Activated naive CD8-positive, alpha-beta T cell treated with anti-CD3 and anti-CD28 coated beads, Interleukin-2, amount 50 U/mL, for 24 hours (primary cell): Measurements from ENCODE around the gene SND1.

Experiments used
- ATAC-seq: fragments of 150-1000 bp; cut with Tn5 transposase; one replicate; pipeline ENCODE4 v1.10.0; 2021
- DNase-seq: peaks from one replicate; pipeline ENCODE4 v3.0.0; 2021
- H3K27ac Mint-ChIP-seq: one replicate; pipeline ENCODE4 v1.8.0; 2021; ENCODE audit warnings: mild to moderate bottlenecking, mixed read lengths
- H3K27me3 Mint-ChIP-seq: one replicate; pipeline ENCODE4 v1.8.0; 2021; ENCODE audit warnings: mixed read lengths
- H3K36me3 Mint-ChIP-seq: one replicate; pipeline ENCODE4 v1.8.0; 2021; ENCODE audit warnings: low read depth, mixed read lengths
- H3K4me1 Mint-ChIP-seq: one replicate; pipeline ENCODE4 v1.8.0; 2021; ENCODE audit warnings: mixed read lengths
- H3K4me3 Mint-ChIP-seq: one replicate; pipeline ENCODE4 v1.8.0; 2021; ENCODE audit warnings: mild to moderate bottlenecking, moderate library complexity, mixed read lengths
- H3K9me3 Mint-ChIP-seq: one replicate; pipeline ENCODE4 v1.8.0; 2021; ENCODE audit warnings: mixed read lengths

SND1 gene

DNA sequence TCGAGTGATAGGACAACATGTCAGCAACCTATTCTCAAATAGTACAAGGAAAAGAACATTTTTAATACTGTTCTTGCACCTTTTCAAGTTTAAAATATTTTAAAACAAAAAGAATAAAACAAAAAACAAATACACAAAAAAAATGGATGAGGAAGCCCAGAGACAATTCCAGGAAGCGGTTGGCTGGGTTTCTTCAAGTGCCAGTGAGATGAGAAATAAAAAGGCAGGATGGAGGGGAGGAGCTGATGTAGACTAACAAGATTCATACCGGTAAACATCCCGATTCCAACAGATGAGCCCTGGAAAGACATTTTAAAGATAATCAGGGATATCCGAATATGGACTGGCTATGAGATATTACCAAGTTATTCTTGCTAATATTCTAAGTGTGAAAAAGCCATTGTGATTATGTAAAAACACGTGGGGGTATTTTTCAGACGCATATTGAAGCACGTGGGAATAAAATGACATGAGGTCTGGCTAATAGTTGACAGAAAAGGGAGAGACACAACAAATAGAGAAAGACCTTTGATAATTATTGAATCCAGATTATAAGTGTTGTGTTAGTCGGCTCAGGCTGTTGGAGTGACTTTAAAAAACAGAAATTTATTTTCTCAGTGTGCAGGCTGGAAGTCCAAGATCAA, 480.6 kb downstream of the SND1 start:
- peaks cover 4% of the 10 kb centered on the region for H3K36me3 Mint-ChIP-seq
- H3K9me3 Mint-ChIP-seq = no peaks in the 10 kb centered on the region
- no peak overlapping the region for H3K4me3 Mint-ChIP-seq
- H3K27ac Mint-ChIP-seq = no peak overlapping the region
- ATAC-seq (no peak), DNase-seq (no peak)
- peaks cover 26% of the 10 kb centered on the region for H3K27me3 Mint-ChIP-seq
- peaks cover 20% of the 10 kb centered on the region for H3K4me1 Mint-ChIP-seq

DNA sequence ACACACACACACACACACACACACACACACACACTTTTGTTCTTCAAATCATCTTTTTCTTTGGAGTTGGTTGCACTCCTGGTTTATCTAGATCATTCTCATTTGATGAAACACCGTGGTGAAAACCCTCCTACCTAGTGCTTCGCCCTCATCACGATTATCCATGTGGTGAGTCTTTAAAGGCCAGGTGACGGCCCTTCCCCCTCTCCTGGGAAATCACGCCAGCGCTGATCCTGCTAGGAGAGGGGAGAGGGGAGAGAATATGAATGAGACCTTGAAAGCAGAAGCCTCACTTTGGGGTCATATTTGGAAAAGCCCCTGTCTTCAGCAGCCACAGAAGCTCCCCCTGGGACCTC, 483.1 kb downstream of the SND1 start:
- Mint-ChIP-seq H3K36me3 (peaks cover 4% of the 10 kb centered on the region), H3K27ac (no peak overlapping the region)

DNA sequence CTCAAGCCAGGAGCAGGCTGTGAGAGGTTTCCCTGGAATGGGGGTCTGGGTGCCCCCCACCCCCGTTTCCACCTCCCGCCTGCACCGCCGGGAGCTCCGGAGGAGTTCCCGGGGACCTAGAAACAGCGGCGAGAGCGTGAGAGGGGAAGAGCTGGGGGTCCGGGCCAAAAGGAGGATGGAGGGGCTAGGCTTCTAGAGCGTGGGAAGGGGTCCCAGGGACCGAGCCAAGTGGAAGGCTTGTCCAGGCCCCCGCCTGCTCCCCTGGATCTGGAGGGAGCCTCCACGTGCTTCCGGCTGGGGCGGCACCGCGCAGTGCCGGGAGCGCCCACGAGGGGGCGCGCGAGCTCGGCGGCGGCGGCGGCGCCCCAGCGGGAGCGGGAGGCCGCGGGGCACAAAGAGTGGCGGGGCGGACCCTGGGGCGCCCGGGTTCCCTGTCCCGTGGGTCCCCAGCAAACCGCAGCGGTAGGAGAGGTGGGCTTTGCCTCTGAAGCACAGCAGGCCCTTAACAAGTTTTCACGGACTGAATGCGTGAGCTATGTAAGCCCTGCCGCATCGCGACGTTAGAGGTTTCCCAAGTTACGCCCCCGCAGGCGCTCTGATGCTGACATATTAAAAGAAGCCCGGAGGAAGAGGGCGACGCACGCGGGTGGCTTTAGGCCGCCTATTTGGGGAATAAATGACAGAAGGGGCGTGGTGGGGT, 483.7 kb downstream of the SND1 start:
- peaks cover 33% of the 10 kb centered on the region for H3K27me3 Mint-ChIP-seq
- DNase-seq (peak; percentile 79), ATAC-seq (peak; percentile 90)
- H3K9me3 Mint-ChIP-seq = no peaks in the 10 kb centered on the region
- peak overlapping the region; percentile 71 for H3K4me3 Mint-ChIP-seq
- H3K36me3 Mint-ChIP-seq = peaks cover 4% of the 10 kb centered on the region
- H3K4me1 Mint-ChIP-seq = peaks cover 21% of the 10 kb centered on the region
- H3K27ac Mint-ChIP-seq = no peak overlapping the region

More for the DNA sequence above, 483.1 kb downstream of the SND1 start:
- H3K4me3 Mint-ChIP-seq = peak overlapping the region; percentile 52
- no peaks in the 10 kb centered on the region for H3K9me3 Mint-ChIP-seq
- peaks cover 33% of the 10 kb centered on the region for H3K27me3 Mint-ChIP-seq
- DNase-seq = no peak
- peaks cover 21% of the 10 kb centered on the region for H3K4me1 Mint-ChIP-seq
- ATAC-seq = no peak

DNA sequence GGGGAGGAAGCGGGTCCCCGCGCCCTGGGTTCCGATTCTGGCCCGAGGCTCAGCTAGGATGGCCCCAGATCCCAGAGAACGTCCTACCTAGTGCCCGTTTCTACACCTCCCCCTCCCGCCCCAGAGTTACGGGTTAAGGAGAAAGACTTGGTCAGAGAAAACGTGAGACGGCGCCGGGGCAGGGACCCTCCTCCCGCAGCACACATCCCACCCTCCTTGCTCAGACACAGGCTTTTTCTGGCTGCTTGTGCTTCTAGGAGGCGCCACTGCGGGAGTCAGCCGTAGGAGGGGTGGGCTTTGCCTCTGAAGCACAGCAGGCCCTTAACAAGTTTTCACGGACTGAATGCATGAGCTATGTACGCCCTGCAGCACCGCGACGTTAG, 484.2 kb downstream of the SND1 start:
- H3K9me3 Mint-ChIP-seq = no peaks in the 10 kb centered on the region
- H3K4me3 Mint-ChIP-seq = peak overlapping the region; percentile 71
- H3K4me1 Mint-ChIP-seq = peaks cover 21% of the 10 kb centered on the region
- peaks cover 4% of the 10 kb centered on the region for H3K36me3 Mint-ChIP-seq
- DNase-seq (no peak), ATAC-seq (no peak)
- H3K27me3 Mint-ChIP-seq = peaks cover 33% of the 10 kb centered on the region
- H3K27ac Mint-ChIP-seq = no peak overlapping the region

DNA sequence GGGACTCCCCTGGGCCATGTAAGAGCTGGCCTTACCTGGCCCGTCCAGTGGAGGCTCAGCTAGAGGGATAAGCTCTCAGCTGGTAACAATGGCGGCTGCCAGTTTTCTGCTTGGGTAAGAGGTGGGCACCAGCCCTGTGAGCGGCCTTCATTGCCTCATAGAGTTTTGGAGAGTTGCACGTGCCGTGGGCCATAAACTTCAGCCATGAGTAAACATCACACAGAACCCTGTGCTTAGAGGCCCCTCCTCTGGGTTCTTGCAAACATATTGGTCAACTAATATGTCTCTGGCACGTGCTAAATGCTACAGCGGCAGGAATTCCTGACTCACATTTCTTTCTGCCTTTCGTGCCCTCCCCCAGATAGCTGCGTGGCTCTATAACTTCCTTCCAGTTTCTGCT, 485.2 kb downstream of the SND1 start:
- peaks cover 21% of the 10 kb centered on the region for H3K4me1 Mint-ChIP-seq
- peaks cover 4% of the 10 kb centered on the region for H3K36me3 Mint-ChIP-seq
- ATAC-seq (no peak), DNase-seq (no peak)
- H3K27me3 Mint-ChIP-seq = peaks cover 29% of the 10 kb centered on the region
- no peak overlapping the region for H3K27ac Mint-ChIP-seq
- no peak overlapping the region for H3K4me3 Mint-ChIP-seq
- no peaks in the 10 kb centered on the region for H3K9me3 Mint-ChIP-seq

DNA sequence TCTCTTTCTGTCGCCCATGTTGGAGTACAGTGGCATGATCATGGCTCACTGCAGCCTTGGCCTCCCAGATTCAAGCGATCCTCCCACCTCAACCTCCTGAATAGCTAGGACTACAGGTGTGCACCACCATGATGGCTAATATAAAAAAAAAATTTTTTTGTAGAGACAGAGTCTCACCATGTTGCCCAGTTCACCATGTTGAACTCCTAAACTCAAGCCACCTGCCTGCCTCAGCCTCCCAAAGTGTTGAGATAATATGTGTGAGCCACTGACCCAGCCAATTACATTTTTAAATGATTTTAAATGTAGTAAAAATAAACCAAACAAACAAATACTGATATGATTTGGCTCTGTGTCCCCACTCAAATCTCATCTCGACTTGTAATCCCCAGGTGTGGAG, 487.4 kb downstream of the SND1 start:
- Mint-ChIP-seq H3K27ac (no peak overlapping the region), H3K4me3 (no peak overlapping the region), H3K9me3 (peaks cover 4% of the 10 kb centered on the region), H3K27me3 (peaks cover 21% of the 10 kb centered on the region), H3K36me3 (peaks cover 4% of the 10 kb centered on the region), H3K4me1 (peaks cover 18% of the 10 kb centered on the region)
- no peak for DNase-seq
- ATAC-seq = no peak

DNA sequence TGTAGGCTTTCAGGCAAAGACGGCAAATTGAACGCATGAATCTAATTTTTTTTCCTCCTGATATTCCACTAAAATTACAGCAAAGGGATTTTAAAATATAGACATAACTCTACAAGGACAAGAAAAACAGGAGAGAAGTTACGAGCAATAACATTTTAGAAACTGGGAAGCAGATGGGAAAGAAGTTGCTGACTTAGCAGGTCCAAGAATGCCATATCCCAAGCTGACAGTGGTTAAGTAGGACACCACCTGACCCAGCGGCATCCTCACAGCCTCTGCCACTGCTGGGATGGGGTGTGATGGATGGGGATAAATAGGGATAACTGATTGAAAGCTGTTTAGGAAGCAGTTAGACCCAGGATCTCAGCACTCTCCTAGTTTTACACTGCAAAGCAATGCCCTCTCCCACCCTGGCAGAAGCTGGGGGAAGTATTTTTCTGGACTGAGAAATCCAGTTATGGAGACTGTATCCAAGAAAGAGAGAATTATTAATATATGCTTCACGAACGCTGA, 489.7 kb downstream of the SND1 start:
- Mint-ChIP-seq H3K27ac (no peak overlapping the region), H3K4me3 (no peak overlapping the region), H3K27me3 (peaks cover 12% of the 10 kb centered on the region), H3K4me1 (peaks cover 5% of the 10 kb centered on the region), H3K9me3 (peaks cover 4% of the 10 kb centered on the region), H3K36me3 (no peaks in the 10 kb centered on the region)
- ATAC-seq (no peak), DNase-seq (no peak)
